Endothelial cell of umbilical vein (primary cell): ENCODE results near the gene RASSF3. TPM values are rescaled to one million over a fixed set of nuclear protein-coding genes. Genes with fewer than 3 reads are reported as not detected.
A peak's percentile ranks its signal among the peaks of the same experiment; 100 is the strongest.

Source experiments
- BruUV-seq: library from RNA; stranded (reverse); fragments of 400-500 nt; replicated peaks from 2 replicates; lab custom pipeline; 2021; lab: Mats Ljungman, UMichigan
- CTCF ChIA-PET: fragments of 300-600, 350-600 bp; sonication (Branson Sonifier 250); formaldehyde crosslinking; loops from one replicate; lab custom pipeline; 2021; ENCODE audit warnings: antibody characterized with exemption, inconsistent platforms; lab: Charles Lee
- POLR2A ChIA-PET: fragments of 300-600, 350-600 bp; sonication (Branson Sonifier 250); formaldehyde crosslinking; loops from one replicate; lab custom pipeline; 2021; ENCODE audit warnings: antibody characterized with exemption, inconsistent platforms; lab: Charles Lee
- DNase-seq: peaks from one replicate; pipeline ENCODE4 v3.0.0-alpha.2; 2011; ENCODE audit warnings: low read depth, low spot score
- FAIRE-seq: peaks from 2 replicates; lab custom pipeline; 2011; peaks lifted over from hg19 to GRCh38; lab: Jason Lieb, UNC
- H2AFZ ChIP-seq: 2 replicates; pipeline ENCODE4 v1.6.0; 2012; ENCODE audit warnings: low read depth, low read length, control low read depth, inconsistent platforms
- H3K27ac ChIP-seq: 2 replicates; pipeline ENCODE4 v1.5.1; 2011; ENCODE audit warnings: low read depth, mild to moderate bottlenecking, control low read depth, low read length, moderate library complexity; ENCODE audit not compliant: insufficient read depth
- H3K27me3 ChIP-seq, 2 experiments: 2 replicates each; pipeline versions ENCODE4 v1.6.0 to v1.6.1; 2011; ENCODE audit warnings: low read length in 2 of 2, mixed read lengths in 1 of 2; ENCODE audit not compliant: control insufficient read depth in 2 of 2, insufficient read depth in 2 of 2
- H3K36me3 ChIP-seq, 2 experiments: 2 replicates in 1 of 2; 3 replicates in 1 of 2; pipeline ENCODE4 v1.5.1; 2011; ENCODE audit warnings: low read length in 2 of 2, mild to moderate bottlenecking in 1 of 2, moderate library complexity in 1 of 2; ENCODE audit not compliant: control insufficient read depth in 2 of 2, insufficient read depth in 2 of 2; ENCODE audit errors: extremely low read depth in 1 of 2
- H3K4me1 ChIP-seq: 3 replicates; pipeline ENCODE4 v1.5.1; 2011; ENCODE audit warnings: mild to moderate bottlenecking, low read length; ENCODE audit not compliant: control insufficient read depth, insufficient read depth; ENCODE audit errors: extremely low read depth
- H3K4me2 ChIP-seq: 2 replicates; pipeline ENCODE4 v1.6.1; 2011; ENCODE audit warnings: low read length, control low read depth, mixed read lengths; ENCODE audit not compliant: insufficient read depth
- H3K4me3 ChIP-seq, 3 experiments: fragments of 200-600 bp in 1 of 3; sonication (generic), shearing (Covaris generic) in 1 of 3; replicated peaks in 1 of 3; 2 replicates each; pipeline ENCODE4 v1.5.1; 2011 to 2016; ENCODE audit warnings: control low read depth in 3 of 3, low read length in 3 of 3, mild to moderate bottlenecking in 2 of 3, inconsistent platforms in 1 of 3, low read depth in 1 of 3, moderate library complexity in 1 of 3; ENCODE audit not compliant: insufficient read depth in 1 of 3
- H3K79me2 ChIP-seq: 2 replicates; pipeline ENCODE4 v1.6.0; 2012; ENCODE audit warnings: low read length, inconsistent platforms; ENCODE audit not compliant: control insufficient read depth, insufficient read depth
- H3K9ac ChIP-seq: replicated peaks from 2 replicates; pipeline ENCODE3; 2011; ENCODE audit warnings: low read length, control low read depth; ENCODE audit not compliant: insufficient read depth; ENCODE audit errors: extremely low read depth
- H3K9me1 ChIP-seq: replicated peaks from 3 replicates; pipeline ENCODE4 v1.6.0; 2011; ENCODE audit warnings: mild to moderate bottlenecking, low read length; ENCODE audit not compliant: control insufficient read depth, insufficient read depth; ENCODE audit errors: extremely low read depth
- H3K9me3 ChIP-seq: replicated peaks from 2 replicates; pipeline ENCODE4 v1.5.1; 2012; ENCODE audit warnings: low read length, inconsistent platforms; ENCODE audit not compliant: control insufficient read depth, insufficient read depth
- H4K20me1 ChIP-seq: replicated peaks from 2 replicates; pipeline ENCODE3; 2011; ENCODE audit warnings: mild to moderate bottlenecking, low read length; ENCODE audit not compliant: control insufficient read depth, insufficient read depth; ENCODE audit errors: extremely low read depth
- CTCF ChIP-seq, 2 donors: IDR thresholded peaks; 1 replicate in 1 of 2; 2 replicates in 1 of 2; pipeline ENCODE4 v1.5.1; 2011; ENCODE audit warnings: low read length in 2 of 2, mild to moderate bottlenecking in 2 of 2, moderate library complexity in 2 of 2, control low read depth in 1 of 2, inconsistent platforms in 1 of 2, low read depth in 1 of 2; ENCODE audit not compliant: insufficient read depth in 1 of 2; ENCODE audit errors: extremely low read depth in 1 of 2
- EZH2 ChIP-seq: IDR thresholded peaks from 2 replicates; pipeline ENCODE4 v1.6.1; 2012; ENCODE audit warnings: borderline replicate concordance, low read depth, mild to moderate bottlenecking, moderate library complexity, low read length, inconsistent platforms; ENCODE audit not compliant: severe bottlenecking
- FOS ChIP-seq: IDR thresholded peaks from 2 replicates; pipeline ENCODE4 v1.6.1; 2011; ENCODE audit warnings: mild to moderate bottlenecking, low read length, moderate library complexity, borderline replicate concordance; ENCODE audit not compliant: insufficient read depth
- GATA2 ChIP-seq: IDR thresholded peaks from 2 replicates; pipeline ENCODE4 v1.7.0; 2011; ENCODE audit warnings: low read depth, mild to moderate bottlenecking, moderate library complexity, mixed read lengths, low read length; ENCODE audit not compliant: insufficient read length, insufficient read depth
- JUN ChIP-seq: IDR thresholded peaks from 2 replicates; pipeline ENCODE4 v1.6.1; 2011; ENCODE audit warnings: borderline replicate concordance, low read depth; ENCODE audit not compliant: insufficient read length, insufficient read depth
- MAX ChIP-seq: IDR thresholded peaks from 2 replicates; pipeline ENCODE4 v1.6.1; 2011; ENCODE audit not compliant: insufficient read depth, insufficient read length
- MYC ChIP-seq: IDR thresholded peaks from one replicate; pipeline ENCODE4 v1.6.1; 2011; ENCODE audit warnings: mild to moderate bottlenecking, low read depth, low read length
- POLR2A ChIP-seq: IDR thresholded peaks from 2 replicates; pipeline ENCODE4 v1.6.1; 2012; ENCODE audit warnings: low read depth, mild to moderate bottlenecking, control low read depth, low read length
- POLR2AphosphoS5 ChIP-seq: IDR thresholded peaks from 2 replicates; pipeline ENCODE4 v1.6.1; 2012; ENCODE audit warnings: low read depth, mild to moderate bottlenecking, control low read depth, low read length, moderate library complexity; ENCODE audit not compliant: insufficient read depth
- dilution Hi-C: fragments of 300-500 bp; cut with MboI; formaldehyde crosslinking; loops from one replicate; pipeline ENCODE4 v1.15.0; 2019; ENCODE audit warnings: low sequenced_read_pairs; ENCODE audit not compliant: extremely low pct_ligation_motif_present
- intact Hi-C: fragments of 100-400 bp; cut with micrococcal nuclease; formaldehyde crosslinking; loops from one replicate; pipeline ENCODE4 v1.10.0; 2022
- polyA plus RNA-seq, 4 experiments: library from polyadenylated mRNA; depleted of rRNA in 3 of 4; stranded (reverse) in 3 of 4; unstranded in 1 of 4; fragments of >200 nt; gene quantifications; 2 replicates each; pipeline versions ENCODE4 v1.2.1 to v1.2.3, GENCODE V29; 2011 to 2012; ENCODE audit warnings: missing spikeins in 1 of 4
- total RNA-seq: library from RNA; stranded (reverse); gene quantifications from 2 replicates; pipeline ENCODE4 v1.2.3, GENCODE V29; 2021

Gene RASSF3
- total and polyA plus RNA-seq, 2 donors (not counting 3 experiments of a cell fraction or from before 2014, with no cell fraction given), result 20.2 to 60.8 TPM

- dilution Hi-C loops (no loop called here), intact Hi-C loops (loop anchor here (1.0 to 5.0 kb wide), 3 partner anchors 58 to 171 kb away; partner anchors contain the start of gene TBK1)
- H3K4me3 ChIP-seq, result peak overlapping the region; percentile 66 to 92 (median 90)
- H3K9me3 ChIP-seq, result no peaks in the 10 kb centered on the region
- peak overlapping the region; percentile 85 for H3K9ac ChIP-seq
- H3K4me1 ChIP-seq, result peaks cover 35% of the 10 kb centered on the region
- peaks cover 64% of the 10 kb centered on the region for H3K79me2 ChIP-seq
- peak overlapping the region; percentile 58 for H3K27ac ChIP-seq
- peak overlapping the region; percentile 98 for H3K4me2 ChIP-seq
- ChIA-PET CTCF (interaction anchor here (1.2 to 6.9 kb wide), 7 partner anchors 8 to 108 kb away, joined by 3 to 72 read pairs (median 6); no protein-coding TSS in a partner anchor), POLR2A (interaction anchor here (0.9 kb wide), 1 partner anchor 8 kb away, joined by 3 read pairs; no protein-coding TSS in a partner anchor)
- FAIRE-seq (peak; percentile 62), DNase-seq (peak; percentile 55)
- BruUV-seq, result TSS peak; percentile 63
- no peaks in the 10 kb centered on the region for H3K9me1 ChIP-seq
- H2AFZ ChIP-seq, result no peak overlapping the region
- H3K36me3 ChIP-seq, result peaks cover 0 to 2% of the 10 kb centered on the region in 2 experiments
- no peaks in the 10 kb centered on the region for H4K20me1 ChIP-seq
- H3K27me3 ChIP-seq, result no peaks in the 10 kb centered on the region
- TF ChIP-seq GATA2 (no peak), FOS (no peak), POLR2AphosphoS5 (no peak)
Observed at GRCh38 chr12:64611341-64612284, 1.3 kb downstream of the RASSF3 start.

- no peak for FAIRE-seq
- CTCF ChIA-PET, result interaction anchor here (0.6 to 6.9 kb wide), 5 partner anchors 10 to 115 kb away, joined by 3 to 72 read pairs (median 5); no protein-coding TSS in a partner anchor
Observed at GRCh38 chr12:64612843-64613242, 2.5 kb downstream of the RASSF3 start.

More at GRCh38 chr12:64612843-64613242, 2.5 kb downstream of the RASSF3 start:
- Histone ChIP-seq H3K4me1 (peaks cover 45% of the 10 kb centered on the region), H3K9ac (peak overlapping the region; percentile 85), H3K4me3 (peak overlapping the region; percentile 66 to 92 (median 90)), H3K27ac (peak overlapping the region; percentile 58), H3K27me3 (no peaks in the 10 kb centered on the region), H3K9me3 (no peaks in the 10 kb centered on the region), H3K36me3 (peaks cover 0 to 2% of the 10 kb centered on the region in 2 experiments), H2AFZ (no peak overlapping the region), H3K9me1 (no peaks in the 10 kb centered on the region), H3K4me2 (peak overlapping the region; percentile 98), H3K79me2 (peaks cover 74% of the 10 kb centered on the region), H4K20me1 (no peaks in the 10 kb centered on the region)
- intact Hi-C loops (loop anchor here (1.0 to 5.0 kb wide), 3 partner anchors 56 to 169 kb away; partner anchors contain the start of gene TBK1), dilution Hi-C loops (no loop called here)
- peak; percentile 26 for DNase-seq
- no TSS peak for BruUV-seq
- POLR2A ChIA-PET, result interaction anchor here (1.5 kb wide), 1 partner anchor 94 kb away, joined by 3 read pairs; no protein-coding TSS in a partner anchor
- TF ChIP-seq CTCF (IDR thresholded peaks at IDR 0.05; ENCODE audit: extremely low read depth in 1 of 2, insufficient read depth in 1 of 2, low read depth in 1 of 2, low read length in 2 of 2) (no peak), MYC (no peak), MAX (no peak), EZH2 (no peak), FOS (no peak), POLR2A (no peak), JUN (no peak), GATA2 (no peak), POLR2AphosphoS5 (no peak)
